ENCODE measurements around the gene UBAP1.
"Not testable (repeated sequence)": the region's sequence is repeated elsewhere in the genome, so short reads cannot be mapped to it uniquely, and the experiment has no call there.

The UBAP1 gene

GRCh38 chr9:34216325-34216724 lies 37.5 kb downstream of the UBAP1 start:
- Histone ChIP-seq H3K27me3 (ENCODE audit: control insufficient read depth, insufficient read depth, low read length) (no peaks in the 10 kb centered on the region), H3K4me3 (ENCODE audit: low read length) (no peak overlapping the region), H3K27ac (ENCODE audit: low read depth, low read length) (no peak overlapping the region), H3K9ac (ENCODE audit: low read length) (no peak overlapping the region), H3K36me3 (ENCODE audit: control insufficient read depth, insufficient read depth, low read length) (no peaks in the 10 kb centered on the region), H3K4me1 (ENCODE audit: control insufficient read depth, insufficient read depth, low read length) (no peaks in the 10 kb centered on the region)

- H3K9ac ChIP-seq (ENCODE audit: low read length); H3K4me1 ChIP-seq (ENCODE audit: control insufficient read depth, insufficient read depth, low read length); H3K27me3 ChIP-seq (ENCODE audit: control insufficient read depth, insufficient read depth, low read length); H3K36me3 ChIP-seq (ENCODE audit: control insufficient read depth, insufficient read depth, low read length); H3K27ac ChIP-seq (ENCODE audit: low read depth, low read length); H3K4me3 ChIP-seq (ENCODE audit: low read length): not testable (repeated sequence)
These were observed 38.2 kb downstream of the UBAP1 start for GRCh38 chr9:34217015-34217414.

- Histone ChIP-seq H3K9ac (ENCODE audit: low read length) (no peak overlapping the region), H3K27me3 (ENCODE audit: control insufficient read depth, insufficient read depth, low read length) (no peaks in the 10 kb centered on the region), H3K4me3 (ENCODE audit: low read length) (no peak overlapping the region), H3K4me1 (ENCODE audit: control insufficient read depth, insufficient read depth, low read length) (no peaks in the 10 kb centered on the region), H3K36me3 (ENCODE audit: control insufficient read depth, insufficient read depth, low read length) (no peaks in the 10 kb centered on the region), H3K27ac (ENCODE audit: low read depth, low read length) (no peak overlapping the region)
These were observed 39.6 kb downstream of the UBAP1 start for GRCh38 chr9:34218446-34218845.

- no peaks in the 10 kb centered on the region for H3K27me3 ChIP-seq (ENCODE audit: control insufficient read depth, insufficient read depth, low read length)
- H3K4me3 ChIP-seq (ENCODE audit: low read length) = no peak overlapping the region
These were observed 40.6 kb downstream of the UBAP1 start for GRCh38 chr9:34219421-34219820.

GRCh38 chr9:34220218-34220617 lies 41.4 kb downstream of the UBAP1 start:
- Histone ChIP-seq H3K27me3 (ENCODE audit: control insufficient read depth, insufficient read depth, low read length) (no peaks in the 10 kb centered on the region), H3K27ac (ENCODE audit: low read depth, low read length) (no peak overlapping the region), H3K4me1 (ENCODE audit: control insufficient read depth, insufficient read depth, low read length) (no peaks in the 10 kb centered on the region), H3K9ac (ENCODE audit: low read length) (no peak overlapping the region), H3K36me3 (ENCODE audit: control insufficient read depth, insufficient read depth, low read length) (no peaks in the 10 kb centered on the region), H3K4me3 (ENCODE audit: low read length) (no peak overlapping the region)

More at GRCh38 chr9:34219421-34219820, 40.6 kb downstream of the UBAP1 start:
- H3K4me1 ChIP-seq (ENCODE audit: control insufficient read depth, insufficient read depth, low read length) = no peaks in the 10 kb centered on the region
- no peak overlapping the region for H3K9ac ChIP-seq (ENCODE audit: low read length)
- H3K36me3 ChIP-seq (ENCODE audit: control insufficient read depth, insufficient read depth, low read length) = no peaks in the 10 kb centered on the region
- no peak overlapping the region for H3K27ac ChIP-seq (ENCODE audit: low read depth, low read length)

- no peak overlapping the region for H3K27ac ChIP-seq (ENCODE audit: low read depth, low read length)
- no peak overlapping the region for H3K4me3 ChIP-seq (ENCODE audit: low read length)
- no peaks in the 10 kb centered on the region for H3K27me3 ChIP-seq (ENCODE audit: control insufficient read depth, insufficient read depth, low read length)
- H3K9ac ChIP-seq (ENCODE audit: low read length) = no peak overlapping the region
- no peaks in the 10 kb centered on the region for H3K4me1 ChIP-seq (ENCODE audit: control insufficient read depth, insufficient read depth, low read length)
- H3K36me3 ChIP-seq (ENCODE audit: control insufficient read depth, insufficient read depth, low read length) = no peaks in the 10 kb centered on the region
These were observed 45.5 kb downstream of the UBAP1 start for GRCh38 chr9:34224349-34224748.

GRCh38 chr9:34226144-34226760 lies 47.4 kb downstream of the UBAP1 start:
- not testable (repeated sequence) for H3K27ac ChIP-seq (ENCODE audit: low read depth, low read length); H3K9ac ChIP-seq (ENCODE audit: low read length); H3K36me3 ChIP-seq (ENCODE audit: control insufficient read depth, insufficient read depth, low read length); H3K27me3 ChIP-seq (ENCODE audit: control insufficient read depth, insufficient read depth, low read length); H3K4me1 ChIP-seq (ENCODE audit: control insufficient read depth, insufficient read depth, low read length); H3K4me3 ChIP-seq (ENCODE audit: low read length)

GRCh38 chr9:34227445-34227844 lies 48.6 kb downstream of the UBAP1 start:
- H3K4me1 ChIP-seq (ENCODE audit: control insufficient read depth, insufficient read depth, low read length) = no peaks in the 10 kb centered on the region
- no peaks in the 10 kb centered on the region for H3K27me3 ChIP-seq (ENCODE audit: control insufficient read depth, insufficient read depth, low read length)
- H3K36me3 ChIP-seq (ENCODE audit: control insufficient read depth, insufficient read depth, low read length) = no peaks in the 10 kb centered on the region
- H3K4me3 ChIP-seq (ENCODE audit: low read length) = no peak overlapping the region
- no peak overlapping the region for H3K9ac ChIP-seq (ENCODE audit: low read length)
- no peak overlapping the region for H3K27ac ChIP-seq (ENCODE audit: low read depth, low read length)

- H3K27ac ChIP-seq (ENCODE audit: low read depth, low read length) = no peak overlapping the region
- H3K9ac ChIP-seq (ENCODE audit: low read length) = no peak overlapping the region
- H3K27me3 ChIP-seq (ENCODE audit: control insufficient read depth, insufficient read depth, low read length) = no peaks in the 10 kb centered on the region
- no peaks in the 10 kb centered on the region for H3K36me3 ChIP-seq (ENCODE audit: control insufficient read depth, insufficient read depth, low read length)
- H3K4me1 ChIP-seq (ENCODE audit: control insufficient read depth, insufficient read depth, low read length) = no peaks in the 10 kb centered on the region
- no peak overlapping the region for H3K4me3 ChIP-seq (ENCODE audit: low read length)
These were observed 51.7 kb downstream of the UBAP1 start for GRCh38 chr9:34230556-34230955.

- no peaks in the 10 kb centered on the region for H3K4me1 ChIP-seq (ENCODE audit: control insufficient read depth, insufficient read depth, low read length)
- no peak overlapping the region for H3K9ac ChIP-seq (ENCODE audit: low read length)
- no peaks in the 10 kb centered on the region for H3K27me3 ChIP-seq (ENCODE audit: control insufficient read depth, insufficient read depth, low read length)
- H3K36me3 ChIP-seq (ENCODE audit: control insufficient read depth, insufficient read depth, low read length) = peaks cover 3% of the 10 kb centered on the region
- no peak overlapping the region for H3K27ac ChIP-seq (ENCODE audit: low read depth, low read length)
- H3K4me3 ChIP-seq (ENCODE audit: low read length) = no peak overlapping the region
These were observed 53.4 kb downstream of the UBAP1 start for GRCh38 chr9:34232201-34232600.

- Histone ChIP-seq H3K27ac (ENCODE audit: low read depth, low read length) (no peak overlapping the region), H3K9ac (ENCODE audit: low read length) (no peak overlapping the region), H3K4me3 (ENCODE audit: low read length) (no peak overlapping the region), H3K27me3 (ENCODE audit: control insufficient read depth, insufficient read depth, low read length) (no peaks in the 10 kb centered on the region), H3K4me1 (ENCODE audit: control insufficient read depth, insufficient read depth, low read length) (no peaks in the 10 kb centered on the region), H3K36me3 (ENCODE audit: control insufficient read depth, insufficient read depth, low read length) (peaks cover 3% of the 10 kb centered on the region)
These were observed 54.8 kb downstream of the UBAP1 start for GRCh38 chr9:34233672-34234071.

GRCh38 chr9:34237836-34238235 lies 59.0 kb downstream of the UBAP1 start:
- Histone ChIP-seq H3K27ac (ENCODE audit: low read depth, low read length) (no peak overlapping the region), H3K27me3 (ENCODE audit: control insufficient read depth, insufficient read depth, low read length) (no peaks in the 10 kb centered on the region), H3K4me3 (ENCODE audit: low read length) (no peak overlapping the region), H3K4me1 (ENCODE audit: control insufficient read depth, insufficient read depth, low read length) (peaks cover 10% of the 10 kb centered on the region), H3K36me3 (ENCODE audit: control insufficient read depth, insufficient read depth, low read length) (peaks cover 12% of the 10 kb centered on the region), H3K9ac (ENCODE audit: low read length) (no peak overlapping the region)

GRCh38 chr9:34240006-34240405 lies 61.2 kb downstream of the UBAP1 start:
- no peak overlapping the region for H3K4me3 ChIP-seq (ENCODE audit: low read length)
- H3K4me1 ChIP-seq (ENCODE audit: control insufficient read depth, insufficient read depth, low read length) = peaks cover 17% of the 10 kb centered on the region
- no peak overlapping the region for H3K9ac ChIP-seq (ENCODE audit: low read length)
- H3K27ac ChIP-seq (ENCODE audit: low read depth, low read length) = no peak overlapping the region
- H3K36me3 ChIP-seq (ENCODE audit: control insufficient read depth, insufficient read depth, low read length) = peaks cover 13% of the 10 kb centered on the region
- H3K27me3 ChIP-seq (ENCODE audit: control insufficient read depth, insufficient read depth, low read length) = no peaks in the 10 kb centered on the region
